GM21381 (cell line): ENCODE data around the gene SUSD4.

Source experiments
- ATAC-seq: cut with Tn5 transposase; IDR thresholded peaks from one replicate; pipeline ENCODE4 v1.9.1; 2021; ENCODE audit warnings: mild to moderate bottlenecking, moderate library complexity; ENCODE audit not compliant: unreplicated experiment

SUSD4 gene

GRCh38 chr1:223331301-223331700 lies 32.7 kb downstream of the SUSD4 start:
- no peak for ATAC-seq

DNA sequence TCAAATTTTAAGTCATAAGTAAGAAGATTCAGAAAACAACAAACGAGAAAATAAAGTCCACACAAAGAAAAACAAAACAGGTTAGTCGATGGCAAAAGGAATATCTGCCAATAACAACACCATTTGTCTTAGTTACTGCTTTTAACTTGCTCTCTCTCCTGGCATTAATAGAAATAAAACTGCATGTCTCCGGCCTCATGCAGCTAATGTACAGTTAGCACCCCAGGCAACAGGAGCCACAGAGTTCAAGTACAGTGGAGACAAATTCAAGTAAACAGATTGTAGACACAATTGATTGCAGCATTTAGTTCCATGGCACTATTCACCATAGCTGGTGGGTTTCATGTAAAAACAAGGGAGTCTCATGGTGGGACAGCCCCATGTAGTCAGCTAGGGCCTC lies 33.5 kb downstream of the SUSD4 start:
- ATAC-seq: no peak

DNA sequence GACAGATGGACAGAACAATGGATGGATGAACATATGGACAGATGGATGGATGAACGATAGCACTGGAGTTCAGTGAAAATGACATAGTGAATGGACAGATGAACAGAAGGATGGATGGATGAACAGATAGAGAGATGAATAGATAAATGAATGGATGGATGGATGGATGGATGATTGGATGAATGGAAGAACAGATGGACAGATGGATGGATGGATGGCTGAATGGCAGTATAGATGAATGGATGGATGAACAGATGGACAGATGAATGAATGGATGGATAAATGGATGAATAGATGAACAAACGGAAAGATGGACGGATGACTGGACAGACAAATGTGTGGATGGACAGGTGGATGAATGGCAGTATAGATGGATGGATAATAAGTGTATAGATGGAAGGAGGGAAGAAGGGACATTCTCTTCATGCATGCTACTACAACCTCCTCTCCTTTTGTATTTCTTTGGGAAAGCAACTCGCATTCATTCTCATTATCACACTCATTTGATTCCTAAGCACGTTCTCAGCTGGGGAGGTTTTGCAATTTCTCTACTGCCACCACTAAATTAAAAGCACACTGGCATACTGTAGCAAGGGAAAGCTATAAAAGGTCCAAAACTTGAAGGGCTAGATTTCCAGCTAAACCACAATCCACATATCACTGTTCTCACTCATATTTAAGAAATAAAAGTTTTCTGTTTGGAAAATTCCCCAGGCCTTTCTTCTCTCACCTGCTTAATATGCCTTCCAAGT lies 34.1 kb downstream of the SUSD4 start:
- ATAC-seq: no peak

GRCh38 chr1:223329252-223329651 lies 34.7 kb downstream of the SUSD4 start:
- no peak for ATAC-seq

DNA sequence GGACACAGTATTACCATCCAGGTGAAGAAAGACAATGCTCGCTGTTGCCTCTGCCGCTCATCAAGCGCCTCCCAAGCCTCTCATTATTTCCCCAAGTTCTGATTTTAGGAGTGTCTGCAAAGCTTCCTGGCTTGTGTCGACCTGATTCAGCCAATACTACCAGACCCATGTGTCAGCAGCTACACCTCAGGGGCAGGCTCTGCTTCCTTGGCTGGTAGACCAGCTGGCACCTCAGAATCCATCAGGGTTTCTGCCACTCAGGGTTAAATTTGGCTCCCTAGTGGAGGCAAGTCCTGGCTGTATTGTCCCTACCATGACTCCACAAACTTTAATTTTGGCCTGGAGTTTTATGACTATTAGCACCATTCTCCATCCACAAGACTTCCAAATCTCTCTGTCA lies 35.4 kb downstream of the SUSD4 start:
- ATAC-seq: no peak

GRCh38 chr1:223326776-223327175 lies 37.2 kb downstream of the SUSD4 start:
- ATAC-seq: no peak

GRCh38 chr1:223323491-223324484 lies 40.2 kb downstream of the SUSD4 start:
- ATAC-seq: no peak

DNA sequence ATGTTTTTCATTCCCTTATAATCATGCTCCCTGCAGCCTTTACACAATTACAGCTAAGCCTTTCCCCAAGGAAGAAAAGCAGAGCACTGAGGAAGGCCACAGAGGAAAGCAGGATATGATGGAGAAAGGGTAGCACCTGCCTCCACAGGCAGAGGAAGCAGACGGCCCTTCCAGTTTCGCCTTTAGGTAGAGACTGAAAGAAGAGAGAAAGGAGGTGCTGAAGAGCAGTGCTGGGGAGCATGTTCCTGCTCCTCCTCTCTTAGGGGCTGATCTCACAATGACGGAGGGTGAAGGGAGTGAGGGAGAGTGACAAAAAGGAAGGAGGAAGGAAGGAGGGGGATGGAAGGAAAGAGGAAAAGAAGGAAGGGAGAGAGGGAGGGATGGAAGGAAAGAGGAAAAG lies 41.1 kb downstream of the SUSD4 start:
- ATAC-seq: no peak

DNA sequence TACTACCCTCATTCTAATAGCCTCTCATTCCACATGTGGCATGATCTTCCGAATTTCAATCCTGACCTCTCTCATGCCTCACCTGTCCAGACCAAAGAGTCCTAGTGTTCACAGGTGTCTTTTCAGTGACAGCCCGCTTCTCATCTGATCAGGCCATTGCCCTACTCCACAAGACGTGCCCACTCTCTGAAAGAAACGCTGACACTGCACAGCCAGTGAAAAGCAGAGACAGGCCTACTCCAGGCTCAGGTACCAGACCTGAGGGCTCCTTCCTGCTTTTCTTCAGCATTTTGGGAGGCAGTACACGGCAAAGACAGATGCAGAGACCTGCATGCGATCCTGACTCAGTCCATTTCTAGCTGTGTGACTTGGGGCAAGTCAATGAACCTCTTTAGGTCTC lies 43.0 kb downstream of the SUSD4 start:
- ATAC-seq: no peak

- ATAC-seq: no peak
Measured at GRCh38 chr1:223319905-223320580, 43.9 kb downstream of the SUSD4 start.

GRCh38 chr1:223319398-223319797 lies 44.6 kb downstream of the SUSD4 start:
- no peak for ATAC-seq

DNA sequence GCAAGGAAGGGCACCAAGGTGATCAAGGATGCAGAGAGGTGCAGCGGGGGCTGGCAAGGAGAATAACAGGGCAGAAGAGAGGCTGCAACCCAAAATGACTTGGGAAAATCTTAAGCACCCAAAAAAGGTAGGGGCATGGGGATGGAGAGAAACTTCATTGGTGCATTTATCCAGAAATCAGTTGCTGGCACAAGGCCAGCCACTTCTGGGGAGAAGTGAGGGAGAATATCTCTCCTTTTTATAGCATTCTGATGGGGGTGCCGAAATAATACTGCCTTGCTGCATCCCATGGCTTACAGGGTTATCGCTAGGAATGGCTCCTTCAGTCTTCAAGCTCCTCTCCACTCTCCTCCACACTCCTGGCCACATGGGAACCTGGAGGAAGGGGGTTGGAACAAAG lies 47.9 kb downstream of the SUSD4 start:
- no peak for ATAC-seq

- ATAC-seq: no peak
Measured at GRCh38 chr1:223315665-223316064, 48.3 kb downstream of the SUSD4 start.

DNA sequence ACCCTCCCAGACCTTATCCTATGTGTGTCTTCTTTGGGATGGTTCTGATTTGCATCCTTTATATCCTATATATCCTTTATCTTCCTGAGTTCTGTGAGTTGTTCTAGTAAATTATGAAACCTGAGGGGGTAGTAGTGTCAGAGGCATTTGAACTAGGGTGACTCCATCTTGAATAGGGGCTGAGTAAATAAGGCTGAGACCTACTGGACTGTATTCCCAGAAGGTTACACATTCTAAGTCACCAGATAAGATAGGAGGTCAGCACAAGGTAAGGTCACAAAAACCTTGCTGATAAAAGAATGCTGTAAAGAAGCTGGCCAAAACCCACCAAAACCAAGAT lies 50.6 kb downstream of the SUSD4 start:
- no peak for ATAC-seq

GRCh38 chr1:223312705-223313414 lies 51.1 kb downstream of the SUSD4 start:
- ATAC-seq: no peak

GRCh38 chr1:223312273-223312672 lies 51.7 kb downstream of the SUSD4 start:
- ATAC-seq: no peak

GRCh38 chr1:223311826-223312225 lies 52.1 kb downstream of the SUSD4 start:
- ATAC-seq: no peak

GRCh38 chr1:223308136-223308535 lies 55.8 kb downstream of the SUSD4 start:
- no peak for ATAC-seq

DNA sequence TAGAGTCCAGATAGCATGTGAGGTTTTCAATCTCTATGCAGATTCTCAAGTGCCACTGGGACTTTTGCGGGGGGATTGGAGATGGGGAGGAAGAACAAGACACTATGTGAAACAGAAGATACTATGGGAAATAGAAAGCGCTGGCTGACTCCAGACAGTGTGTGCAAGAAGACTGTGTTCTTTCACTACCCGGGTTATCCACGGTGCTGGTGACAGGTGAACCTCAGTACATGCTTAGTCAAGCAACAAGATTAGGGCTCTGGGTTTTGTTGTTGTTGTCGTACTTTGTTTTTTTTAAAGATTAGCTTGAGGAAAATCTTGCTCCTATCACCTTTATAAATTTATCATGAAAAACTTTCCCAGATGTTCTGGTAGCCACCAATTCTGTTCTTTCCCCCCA lies 56.4 kb downstream of the SUSD4 start:
- no peak for ATAC-seq

GRCh38 chr1:223304931-223305330 lies 59.0 kb downstream of the SUSD4 start:
- no peak for ATAC-seq

GRCh38 chr1:223301371-223301770 lies 62.6 kb downstream of the SUSD4 start:
- ATAC-seq: no peak
